Measurements from ENCODE around the gene OBSL1.

Gene OBSL1

DNA sequence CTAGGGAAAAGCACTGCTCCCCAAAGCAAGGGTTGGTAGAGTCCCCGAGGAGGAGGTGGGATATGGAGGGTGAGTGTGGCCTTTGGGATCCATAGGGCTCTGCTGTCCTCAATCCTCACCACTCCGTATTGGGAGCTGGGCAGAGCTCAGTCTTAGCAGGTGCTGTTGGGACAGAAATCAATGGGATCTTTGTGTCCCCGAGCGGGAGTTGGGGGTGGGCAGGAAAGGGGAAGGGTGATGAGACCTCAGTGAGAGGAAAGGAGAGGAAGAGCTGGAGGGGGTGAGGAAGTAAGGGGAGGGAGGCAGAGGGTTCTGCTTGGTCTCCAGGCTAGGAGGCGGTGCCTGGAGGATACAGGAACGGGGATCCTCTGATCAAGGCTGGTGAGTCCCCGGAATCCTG lies 54.5 kb downstream of the OBSL1 start:
- DNase-seq (ENCODE audit: insufficient read length, low spot score): no peak
- FAIRE-seq: no peak

DNA sequence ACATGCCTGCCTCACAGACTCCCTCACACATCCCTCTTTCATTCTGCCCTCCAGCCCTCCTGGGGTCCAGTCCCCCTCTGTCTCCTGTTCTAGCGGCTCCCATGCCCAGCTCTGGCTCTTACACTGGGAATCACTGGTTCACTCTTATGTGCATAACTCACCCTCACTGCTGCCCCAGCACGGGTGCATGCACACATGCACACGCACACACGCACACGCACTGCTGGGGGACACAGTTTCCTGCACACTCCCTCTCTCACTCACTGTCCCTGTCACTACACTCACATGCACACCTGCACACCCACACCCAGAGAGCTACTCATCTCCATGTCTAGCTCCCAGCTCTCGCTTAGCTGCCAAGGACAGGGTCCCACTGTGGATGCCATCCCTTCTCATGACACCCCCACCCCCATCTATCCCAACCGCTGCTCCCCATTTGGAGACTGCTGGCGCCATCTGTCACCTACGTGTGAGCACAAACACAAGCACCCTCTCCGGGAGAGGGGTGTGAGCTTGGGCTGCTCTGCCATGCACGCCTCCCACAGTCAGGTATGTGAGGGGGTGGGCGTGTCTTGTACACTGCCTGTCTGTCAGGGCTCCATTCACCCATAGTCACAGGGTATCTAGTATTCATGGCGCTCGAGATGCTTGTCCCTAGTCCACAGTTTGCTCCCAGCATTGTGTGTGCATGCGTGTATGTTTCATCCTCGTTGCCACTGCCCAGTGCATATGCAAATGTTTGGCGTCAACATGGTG lies 55.3 kb downstream of the OBSL1 start:
- no peak for FAIRE-seq

DNA sequence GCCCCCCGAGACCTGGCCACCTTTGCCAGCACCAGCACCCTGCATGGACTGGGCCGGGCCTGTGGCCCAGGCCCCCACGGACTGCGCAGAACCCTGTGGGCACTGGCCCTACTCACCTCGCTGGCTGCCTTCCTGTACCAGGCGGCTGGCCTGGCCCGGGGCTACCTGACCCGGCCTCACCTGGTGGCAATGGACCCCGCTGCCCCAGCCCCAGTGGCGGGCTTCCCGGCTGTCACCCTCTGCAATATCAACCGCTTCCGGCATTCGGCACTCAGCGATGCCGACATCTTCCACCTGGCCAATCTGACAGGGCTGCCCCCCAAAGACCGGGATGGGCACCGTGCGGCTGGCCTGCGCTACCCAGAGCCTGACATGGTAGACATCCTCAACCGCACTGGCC lies 56.5 kb downstream of the OBSL1 start:
- FAIRE-seq: no peak
- DNase-seq (ENCODE audit: insufficient read length, low spot score): no peak

More for the DNA sequence above, 55.3 kb downstream of the OBSL1 start:
- DNase-seq (ENCODE audit: insufficient read length, low spot score): no peak

DNA sequence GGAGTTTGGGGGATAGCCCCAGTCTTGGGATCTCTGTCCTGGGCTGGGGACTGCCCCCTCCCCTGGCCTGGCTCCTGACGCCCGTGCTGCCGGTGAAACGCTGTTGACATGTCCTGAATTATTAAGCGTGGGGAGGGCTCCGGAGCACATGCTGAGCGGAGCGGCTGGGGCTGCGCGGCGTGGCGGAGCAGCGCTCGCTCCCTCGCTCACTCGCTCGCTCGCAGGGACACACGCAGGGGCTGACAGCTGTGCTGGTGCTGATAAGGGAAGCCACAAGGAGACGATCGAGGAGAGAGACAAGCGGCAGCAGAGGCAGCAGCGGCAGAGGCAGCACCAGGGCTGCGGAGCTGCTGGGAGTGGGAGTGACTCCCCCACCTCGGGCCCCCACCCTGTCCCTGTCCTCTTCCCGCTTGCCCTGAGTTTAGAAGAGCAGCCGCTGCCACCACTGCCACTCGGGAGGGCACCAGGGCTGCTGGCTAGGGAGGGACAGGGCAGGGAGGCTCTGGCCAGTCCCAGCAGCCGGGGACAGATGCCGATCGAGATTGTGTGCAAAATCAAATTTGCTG lies 57.1 kb downstream of the OBSL1 start, which contains the start of gene ASIC4:
TSS of gene ASIC4 (plus strand) at position 287 of the 566 bp plus-strand sequence. CDS start at position 530, 243 bp downstream.
- DNase-seq (ENCODE audit: insufficient read length, low spot score) (no peak), FAIRE-seq (no peak)

DNA sequence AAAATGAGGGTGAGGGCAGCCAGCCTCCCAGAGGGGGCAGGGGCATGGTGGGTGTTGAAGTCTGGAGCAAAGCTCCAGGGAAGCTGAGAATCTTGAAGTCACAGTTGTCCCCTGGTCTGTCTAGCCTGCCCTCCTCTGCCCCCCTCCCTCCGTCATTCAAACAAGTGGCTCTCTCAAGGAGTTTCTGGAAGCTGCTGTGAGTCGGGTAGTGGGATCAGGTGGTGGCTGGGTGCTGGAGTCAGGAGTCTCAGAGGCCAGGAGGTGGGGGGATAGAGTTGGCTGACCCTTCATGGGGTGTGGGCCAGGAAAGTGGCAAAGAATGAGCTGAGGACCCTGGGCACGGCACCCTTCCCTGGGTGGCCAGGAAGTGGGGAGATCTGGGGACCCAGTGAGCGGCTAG lies 57.6 kb downstream of the OBSL1 start:
- DNase-seq (ENCODE audit: insufficient read length, low spot score): no peak
- FAIRE-seq: no peak

DNA sequence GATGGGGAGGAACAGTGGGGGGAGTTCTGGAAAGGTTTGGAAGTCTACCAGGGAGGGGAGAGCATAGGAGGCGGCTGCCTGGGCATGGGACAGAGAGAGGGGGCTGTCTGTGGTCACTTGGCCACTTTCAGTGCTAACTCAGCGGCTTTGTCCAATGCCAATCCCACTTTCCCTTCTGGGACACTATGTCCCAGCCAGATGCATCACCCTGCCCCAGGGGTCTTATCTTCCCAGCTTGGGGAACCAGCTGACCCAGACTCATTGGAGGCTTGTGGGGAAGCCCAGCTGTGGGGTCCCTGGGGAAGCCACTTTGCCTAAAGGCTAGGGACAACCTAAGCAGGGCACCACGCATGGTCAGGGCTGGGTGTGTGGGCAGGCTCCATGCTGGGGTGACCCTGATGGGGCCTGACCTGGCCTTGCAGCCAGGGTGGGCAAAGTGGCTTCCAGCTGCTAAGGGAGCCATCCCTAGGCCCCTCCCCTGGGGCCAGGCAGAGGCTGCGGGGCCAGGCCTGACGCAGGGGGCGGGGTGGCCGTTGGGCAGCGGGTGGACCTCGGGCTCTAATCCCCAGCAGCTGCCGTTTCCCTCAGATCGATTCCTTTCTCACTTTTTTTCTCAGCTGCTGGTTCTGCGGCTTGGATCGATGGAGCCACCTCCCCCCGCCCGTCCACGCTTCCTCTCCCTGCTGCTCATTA lies 58.7 kb downstream of the OBSL1 start:
- DNase-seq (ENCODE audit: insufficient read length, low spot score) (no peak), FAIRE-seq (no peak)

DNA sequence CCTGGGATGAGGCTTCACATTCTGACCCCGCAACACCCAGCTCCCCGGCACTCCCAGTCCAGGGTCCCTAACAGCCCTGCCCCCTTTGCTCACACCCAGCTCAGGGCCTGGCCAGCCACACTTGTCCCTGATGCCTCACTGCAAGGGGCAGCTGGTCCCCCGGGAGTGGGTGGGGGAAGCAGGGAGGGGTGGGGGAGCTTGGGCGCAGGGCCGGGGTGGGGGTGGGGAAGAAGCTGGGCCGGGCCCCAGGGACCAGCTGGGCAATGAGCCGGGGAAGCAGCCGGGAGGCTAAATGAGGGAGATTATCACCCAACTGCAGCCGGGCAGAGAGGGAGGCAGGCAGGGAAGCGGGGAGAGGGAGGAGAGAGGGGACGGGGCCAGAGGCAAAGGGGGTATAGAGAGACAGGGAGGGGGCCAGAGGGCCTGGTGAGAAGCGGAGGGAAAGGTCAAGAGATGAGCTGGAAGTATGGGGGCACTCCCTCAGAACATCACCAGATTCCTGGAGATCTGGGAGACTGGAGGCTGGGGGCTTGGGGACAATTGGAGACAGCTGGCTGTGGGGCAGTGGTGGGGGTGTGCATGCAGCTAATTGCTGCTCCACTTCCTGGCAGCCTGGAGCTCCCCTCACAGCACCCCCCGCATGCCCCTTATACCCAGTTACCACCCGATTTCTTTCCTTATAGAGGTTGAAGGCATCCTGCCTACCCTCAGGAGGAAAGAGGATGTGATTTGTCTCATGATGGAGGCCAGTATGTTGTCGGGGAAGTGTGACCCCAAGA lies 59.6 kb downstream of the OBSL1 start:
- no peak for DNase-seq (ENCODE audit: insufficient read length, low spot score)
- no peak for FAIRE-seq

DNA sequence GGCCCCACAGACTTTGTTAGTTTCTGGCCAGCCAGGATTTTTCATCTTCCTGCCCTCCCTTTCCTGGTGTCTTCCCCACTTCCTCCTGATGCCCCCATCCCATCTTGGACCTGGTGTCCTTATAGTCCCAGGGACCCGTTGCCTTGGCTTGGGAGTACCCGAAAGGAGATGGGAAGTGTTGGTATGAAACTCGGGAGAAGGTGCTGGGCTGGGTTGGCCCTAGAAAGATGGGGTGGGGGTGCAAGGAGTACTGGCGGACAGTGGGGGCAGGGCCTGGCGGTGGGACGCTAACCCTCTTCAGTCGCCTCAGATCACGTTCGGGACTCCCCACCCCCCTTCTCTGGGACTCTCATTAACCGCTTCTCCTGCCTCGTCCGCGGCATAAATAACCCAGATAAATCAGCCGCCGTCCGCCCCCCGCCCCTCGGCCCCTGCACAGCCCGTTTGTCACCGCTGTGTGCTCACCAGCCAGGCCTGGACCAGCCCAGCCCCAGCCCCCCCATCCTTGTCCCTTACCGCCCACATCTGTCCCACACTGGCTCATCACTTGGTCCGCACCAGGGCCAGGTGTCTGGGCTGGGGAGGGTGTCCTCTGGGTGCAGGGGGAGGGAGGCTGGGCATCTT lies 60.7 kb downstream of the OBSL1 start:
- FAIRE-seq (no peak), DNase-seq (ENCODE audit: insufficient read length, low spot score) (no peak)

DNA sequence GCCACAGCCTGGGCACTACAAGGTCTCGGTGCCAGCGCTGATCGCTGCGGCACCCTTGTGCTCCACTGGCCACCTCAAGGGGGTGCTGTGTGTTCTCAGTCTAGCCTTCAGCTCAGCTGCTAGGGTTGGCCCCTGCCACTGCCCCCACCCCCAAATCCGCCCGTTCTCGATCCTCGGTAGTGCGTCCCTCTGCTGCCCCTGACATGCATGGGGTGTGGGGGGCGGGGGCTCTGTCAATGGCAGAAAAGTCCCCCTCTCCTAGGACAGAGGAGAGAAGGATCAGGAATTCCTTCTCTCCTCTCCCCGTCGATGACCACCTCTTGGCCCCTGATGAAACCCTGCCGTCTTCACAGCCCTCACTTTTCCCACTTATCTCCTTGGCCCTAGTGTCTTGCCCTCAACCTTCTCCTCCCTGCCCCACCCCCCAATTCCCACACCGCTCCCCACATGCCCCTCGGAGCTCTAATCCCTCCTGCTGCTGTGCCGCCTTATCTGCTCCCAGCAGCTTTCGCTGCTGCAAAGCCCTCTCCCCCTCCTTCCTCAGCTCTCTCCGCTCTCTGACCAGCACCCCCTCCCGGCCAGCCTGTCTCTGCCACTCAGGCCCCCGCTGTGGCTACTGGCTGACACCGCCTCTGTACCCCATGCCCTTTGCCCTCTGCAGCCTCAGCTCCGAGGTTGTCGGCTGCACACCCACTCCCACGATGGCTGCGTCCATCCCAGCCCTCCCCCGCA lies 61.4 kb downstream of the OBSL1 start:
- FAIRE-seq (peak; percentile 33), DNase-seq (ENCODE audit: insufficient read length, low spot score) (peak; percentile 57)

DNA sequence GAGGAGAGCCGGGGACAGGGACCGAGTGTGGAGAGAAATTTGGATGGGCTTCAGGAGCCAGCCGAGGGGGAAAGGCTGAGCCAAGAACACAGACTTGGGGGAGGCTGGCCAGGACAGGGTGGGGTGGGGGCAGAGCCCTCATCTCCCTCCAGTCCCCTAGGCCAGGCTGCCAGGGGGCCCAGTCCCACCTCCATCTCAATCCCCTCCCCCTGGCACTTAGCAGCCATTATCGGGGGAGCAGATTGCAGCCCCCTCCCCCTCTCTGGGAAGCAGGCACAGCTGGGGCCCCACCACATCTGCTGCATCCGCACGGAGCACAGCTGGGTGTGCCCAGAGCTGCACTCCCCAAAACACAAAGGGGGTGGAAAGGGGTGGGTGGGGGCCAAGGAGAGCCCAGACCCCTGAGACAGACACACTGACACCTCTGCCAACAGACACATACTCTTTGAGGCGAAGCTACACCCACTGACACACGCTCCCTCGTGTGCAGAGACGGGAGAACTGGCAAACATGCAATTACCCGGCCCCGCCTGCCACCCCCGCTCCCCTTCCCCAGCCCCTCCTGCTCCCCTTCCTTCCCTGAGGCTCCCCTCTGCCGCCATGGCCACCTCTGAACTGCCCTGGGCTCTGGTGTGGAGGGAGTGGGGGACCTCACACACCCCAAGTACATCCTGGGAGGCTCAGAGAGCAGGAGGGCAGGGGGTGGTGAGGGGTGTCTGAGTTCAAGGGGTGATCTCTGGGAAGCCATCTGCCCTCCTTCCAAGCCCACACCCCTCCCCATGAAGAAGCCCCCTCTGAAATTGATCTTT lies 62.2 kb downstream of the OBSL1 start:
- DNase-seq (ENCODE audit: insufficient read length, low spot score) (no peak), FAIRE-seq (no peak)

DNA sequence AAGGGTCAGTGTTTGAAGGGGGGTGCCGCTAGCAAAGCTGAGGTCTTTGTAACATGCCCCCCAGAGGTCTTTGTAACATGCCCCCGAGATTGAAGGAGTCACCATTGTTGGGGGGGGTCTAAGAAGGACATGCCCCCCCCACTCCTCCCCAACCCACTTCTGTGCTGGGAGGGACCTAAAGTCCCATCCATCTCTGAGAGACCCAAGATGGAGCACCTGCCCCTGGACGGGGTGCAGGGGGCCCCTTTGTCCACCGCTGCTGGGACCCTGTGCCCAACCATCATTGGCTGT lies 63.0 kb downstream of the OBSL1 start:
- DNase-seq (ENCODE audit: insufficient read length, low spot score): no peak
- no peak for FAIRE-seq

DNA sequence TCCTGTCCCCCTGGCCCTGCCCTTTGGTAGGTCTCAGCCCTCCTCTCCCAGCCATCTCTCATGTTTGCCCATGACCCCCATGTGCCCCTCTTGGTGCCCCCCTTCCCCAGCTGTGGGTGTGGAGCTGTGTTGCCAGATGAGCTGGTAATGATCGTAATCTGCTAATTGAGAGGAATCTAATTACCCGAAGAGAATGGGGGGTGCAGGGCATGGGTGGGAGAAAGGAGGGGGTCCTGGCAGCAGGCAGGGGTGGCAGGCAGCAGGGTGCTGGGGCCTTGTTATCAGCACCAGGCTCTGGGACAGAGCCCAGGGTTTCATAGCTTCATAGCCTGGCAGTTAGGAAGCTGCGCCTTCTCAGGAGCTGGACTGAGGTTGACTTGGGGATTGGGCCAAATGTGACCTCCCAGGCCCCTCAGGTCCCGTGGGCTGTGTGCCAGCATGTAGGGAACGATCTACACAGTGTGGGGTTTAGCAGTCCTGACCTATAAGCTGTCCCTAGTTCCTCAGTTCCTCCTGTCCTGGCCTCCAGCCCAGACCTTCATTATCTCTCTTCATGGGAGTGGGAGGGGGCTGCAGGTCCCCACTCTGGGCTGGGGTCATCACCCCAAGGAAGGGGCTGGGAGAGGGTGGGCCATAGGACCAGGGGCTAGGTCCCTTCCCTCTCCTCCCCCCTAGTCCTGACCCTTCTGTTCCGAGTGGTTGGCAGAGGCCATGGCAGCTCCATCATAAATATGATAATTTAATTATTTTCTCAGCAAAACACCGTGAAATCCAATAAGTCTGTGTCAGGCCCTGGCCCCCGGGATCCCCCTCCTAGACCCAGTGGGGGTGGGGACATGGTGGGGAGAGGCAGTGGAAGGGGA lies 63.5 kb downstream of the OBSL1 start:
- DNase-seq (ENCODE audit: insufficient read length, low spot score) (no peak), FAIRE-seq (no peak)

DNA sequence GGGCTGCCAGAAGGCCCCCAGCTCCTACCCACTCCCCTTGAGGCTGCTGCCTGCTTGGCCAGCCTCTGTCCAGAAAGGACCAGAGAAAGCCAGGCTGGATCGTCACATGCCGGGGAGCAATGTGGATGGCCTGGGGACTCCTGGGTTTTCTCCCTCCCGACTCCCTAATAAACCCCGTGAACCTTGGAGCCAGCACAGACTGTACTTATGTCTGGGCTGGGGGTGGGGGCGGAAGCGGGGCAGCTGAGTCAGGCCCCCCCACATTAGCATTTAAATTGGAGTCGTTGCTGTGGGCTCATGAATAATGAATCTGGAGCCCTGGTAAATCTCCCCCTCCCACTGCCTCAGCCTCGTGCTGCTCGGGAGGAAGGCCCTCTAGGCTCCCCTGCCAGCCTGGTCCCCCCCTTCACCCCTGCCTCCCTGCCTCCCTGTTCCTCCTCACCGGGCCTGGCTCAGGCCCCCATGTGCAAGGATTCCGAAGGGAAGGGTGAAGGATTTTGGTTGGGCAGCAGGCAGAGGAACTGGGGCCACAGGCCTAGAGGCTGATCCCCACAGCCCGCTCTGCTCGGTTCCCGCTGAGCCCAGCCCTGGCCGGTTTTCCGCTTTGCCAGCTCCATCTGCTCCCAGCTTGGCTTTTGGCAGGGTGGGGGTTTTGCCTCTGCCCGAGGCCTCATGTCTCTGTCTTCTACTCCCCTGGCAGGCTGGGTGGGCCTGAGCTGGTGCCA lies 64.4 kb downstream of the OBSL1 start:
- DNase-seq (ENCODE audit: insufficient read length, low spot score) (no peak), FAIRE-seq (no peak)

DNA sequence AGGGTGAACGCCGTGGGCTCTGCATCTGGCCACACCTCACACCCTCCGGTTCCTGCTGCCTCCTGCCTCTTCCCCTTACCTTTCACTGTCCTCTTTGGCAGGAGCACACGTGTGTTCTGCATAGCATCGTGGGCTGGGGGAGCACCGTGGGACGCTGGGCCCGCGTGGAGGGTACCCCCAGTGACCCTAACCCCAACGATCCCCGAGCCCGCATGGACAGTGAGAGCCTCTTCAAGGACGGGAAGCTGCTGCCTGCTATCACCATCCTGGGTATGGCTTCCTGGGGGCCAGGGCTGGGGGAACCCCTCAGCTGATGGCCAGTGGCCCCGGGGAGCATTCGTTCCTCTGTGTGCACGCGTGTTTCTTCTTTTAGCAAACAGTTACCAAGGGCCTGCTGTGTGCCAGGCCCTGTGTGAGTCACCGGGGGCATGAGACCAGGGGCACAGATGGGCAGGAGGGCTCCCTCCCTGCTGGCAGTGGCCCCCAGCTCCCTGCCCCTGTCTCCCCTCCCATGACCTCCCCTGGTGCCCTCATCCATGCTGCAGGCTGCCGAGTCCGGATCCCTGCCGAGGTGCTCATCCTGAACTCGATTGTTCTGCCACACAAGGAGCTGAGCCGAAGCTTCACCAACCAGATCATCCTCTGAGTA lies 65.1 kb downstream of the OBSL1 start:
- no peak for FAIRE-seq

DNA sequence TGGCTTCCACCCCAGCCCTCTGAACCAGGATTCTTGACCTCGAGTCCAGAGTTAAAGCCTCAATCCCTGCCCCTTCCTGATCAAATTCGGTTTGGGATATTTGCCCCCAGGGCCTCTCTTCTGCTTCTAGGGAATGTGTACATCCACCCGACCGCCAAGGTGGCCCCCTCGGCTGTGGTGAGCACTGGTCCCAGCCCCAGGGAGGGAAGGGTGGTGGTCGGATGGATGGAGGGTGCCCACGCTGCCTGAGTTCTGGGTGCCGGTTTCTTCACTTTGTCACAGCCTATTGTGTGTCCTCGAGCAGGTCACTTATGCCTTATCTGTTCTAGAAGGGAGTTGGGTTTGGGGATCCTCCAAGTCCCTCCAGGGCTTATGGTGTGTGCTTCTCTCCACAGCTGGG lies 65.8 kb downstream of the OBSL1 start:
- FAIRE-seq: no peak
- no peak for DNase-seq (ENCODE audit: insufficient read length, low spot score)

More for the DNA sequence above, 65.1 kb downstream of the OBSL1 start:
- no peak for DNase-seq (ENCODE audit: insufficient read length, low spot score)

DNA sequence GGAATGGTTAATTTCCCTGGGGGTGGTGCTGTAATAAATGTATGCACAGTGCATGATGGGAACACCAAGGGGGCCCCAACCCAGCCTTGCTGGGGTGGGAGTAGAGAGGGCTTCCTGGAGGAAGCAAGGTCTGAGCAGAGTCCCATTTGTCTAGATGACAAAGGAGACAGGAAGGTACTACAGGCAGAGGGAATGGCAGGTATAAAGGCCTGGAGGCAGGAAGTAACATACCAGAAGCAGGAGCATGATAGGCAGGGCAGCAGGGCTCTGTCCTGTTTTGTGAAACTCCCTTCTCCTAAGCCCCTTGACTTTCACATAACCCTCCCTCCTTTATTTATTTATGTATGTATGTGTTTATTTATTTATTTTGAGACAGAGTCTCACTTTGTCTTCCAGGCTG lies 68.7 kb downstream of the OBSL1 start:
- FAIRE-seq (no peak), DNase-seq (ENCODE audit: insufficient read length, low spot score) (no peak)

DNA sequence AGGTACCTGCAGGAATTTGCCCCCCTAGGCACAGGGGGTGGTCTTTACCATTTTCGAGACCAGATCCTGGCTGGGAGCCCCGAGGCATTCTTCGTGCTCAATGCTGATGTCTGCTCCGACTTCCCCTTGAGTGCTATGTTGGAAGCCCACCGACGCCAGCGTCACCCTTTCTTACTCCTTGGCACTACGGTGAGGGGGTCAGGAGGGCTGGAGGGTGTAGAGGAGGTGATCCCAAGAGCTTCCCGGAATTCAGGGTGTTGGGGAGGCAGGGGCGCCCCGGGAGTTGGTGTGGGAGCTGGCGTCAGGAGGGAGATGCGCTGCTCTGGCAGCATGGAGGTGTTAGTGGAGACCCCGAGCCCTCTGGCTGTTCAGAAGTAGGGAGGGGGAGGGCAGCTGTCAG lies 69.5 kb downstream of the OBSL1 start:
- FAIRE-seq: no peak
- DNase-seq (ENCODE audit: insufficient read length, low spot score): no peak

All from GM19239 (cell line).